C4-2B (cell line): ENCODE results near the gene CALM3.

Experiments used
- ZFX ChIP-seq: fragments of 450-650 bp; IDR thresholded peaks from 2 replicates; pipeline ENCODE4 v1.6.1; 2017
- TF ChIP-seq, protein P1 (sequence below): fragments of 450-650 bp; conservative IDR thresholded peaks from 2 replicates; pipeline ENCODE4 v1.5.1; 2017; ENCODE audit warnings: mild to moderate bottlenecking

GRCh38 chr19:46648060-46648960 is 47.2 kb downstream of the CALM3 start:
- TF ChIP-seq, protein P1, sequence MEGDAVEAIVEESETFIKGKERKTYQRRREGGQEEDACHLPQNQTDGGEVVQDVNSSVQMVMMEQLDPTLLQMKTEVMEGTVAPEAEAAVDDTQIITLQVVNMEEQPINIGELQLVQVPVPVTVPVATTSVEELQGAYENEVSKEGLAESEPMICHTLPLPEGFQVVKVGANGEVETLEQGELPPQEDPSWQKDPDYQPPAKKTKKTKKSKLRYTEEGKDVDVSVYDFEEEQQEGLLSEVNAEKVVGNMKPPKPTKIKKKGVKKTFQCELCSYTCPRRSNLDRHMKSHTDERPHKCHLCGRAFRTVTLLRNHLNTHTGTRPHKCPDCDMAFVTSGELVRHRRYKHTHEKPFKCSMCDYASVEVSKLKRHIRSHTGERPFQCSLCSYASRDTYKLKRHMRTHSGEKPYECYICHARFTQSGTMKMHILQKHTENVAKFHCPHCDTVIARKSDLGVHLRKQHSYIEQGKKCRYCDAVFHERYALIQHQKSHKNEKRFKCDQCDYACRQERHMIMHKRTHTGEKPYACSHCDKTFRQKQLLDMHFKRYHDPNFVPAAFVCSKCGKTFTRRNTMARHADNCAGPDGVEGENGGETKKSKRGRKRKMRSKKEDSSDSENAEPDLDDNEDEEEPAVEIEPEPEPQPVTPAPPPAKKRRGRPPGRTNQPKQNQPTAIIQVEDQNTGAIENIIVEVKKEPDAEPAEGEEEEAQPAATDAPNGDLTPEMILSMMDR: no peak
- no peak for TF ChIP-seq ZFX
